ENCODE data around the gene INTS11.

INTS11 gene

DNA sequence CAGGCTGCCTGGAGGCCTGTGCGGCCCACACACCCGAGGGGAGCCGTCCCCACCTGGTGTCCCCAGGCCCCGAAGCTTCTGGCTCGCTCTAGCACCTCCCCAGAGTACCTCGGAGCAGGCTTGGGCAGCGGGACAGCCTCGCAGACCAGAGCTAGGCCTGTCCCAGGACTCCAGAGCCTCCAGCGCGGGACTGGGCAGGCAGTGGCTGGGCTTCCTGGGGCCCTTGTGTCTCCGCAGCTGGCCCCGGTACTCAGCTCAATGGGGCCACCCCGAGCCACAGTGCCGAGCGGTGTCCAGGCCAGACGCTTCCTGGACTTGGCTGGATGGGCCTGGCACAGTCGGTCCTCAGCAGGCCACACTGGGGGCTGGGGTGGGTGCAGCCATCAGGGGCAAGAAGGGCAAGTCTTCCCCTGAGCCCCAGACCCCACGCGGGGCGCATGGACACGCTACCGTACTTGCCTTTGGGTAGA lies 39.3 kb downstream of the INTS11 start:
- no peak for DNase-seq (ENCODE audit: low read depth, low spot score)

DNA sequence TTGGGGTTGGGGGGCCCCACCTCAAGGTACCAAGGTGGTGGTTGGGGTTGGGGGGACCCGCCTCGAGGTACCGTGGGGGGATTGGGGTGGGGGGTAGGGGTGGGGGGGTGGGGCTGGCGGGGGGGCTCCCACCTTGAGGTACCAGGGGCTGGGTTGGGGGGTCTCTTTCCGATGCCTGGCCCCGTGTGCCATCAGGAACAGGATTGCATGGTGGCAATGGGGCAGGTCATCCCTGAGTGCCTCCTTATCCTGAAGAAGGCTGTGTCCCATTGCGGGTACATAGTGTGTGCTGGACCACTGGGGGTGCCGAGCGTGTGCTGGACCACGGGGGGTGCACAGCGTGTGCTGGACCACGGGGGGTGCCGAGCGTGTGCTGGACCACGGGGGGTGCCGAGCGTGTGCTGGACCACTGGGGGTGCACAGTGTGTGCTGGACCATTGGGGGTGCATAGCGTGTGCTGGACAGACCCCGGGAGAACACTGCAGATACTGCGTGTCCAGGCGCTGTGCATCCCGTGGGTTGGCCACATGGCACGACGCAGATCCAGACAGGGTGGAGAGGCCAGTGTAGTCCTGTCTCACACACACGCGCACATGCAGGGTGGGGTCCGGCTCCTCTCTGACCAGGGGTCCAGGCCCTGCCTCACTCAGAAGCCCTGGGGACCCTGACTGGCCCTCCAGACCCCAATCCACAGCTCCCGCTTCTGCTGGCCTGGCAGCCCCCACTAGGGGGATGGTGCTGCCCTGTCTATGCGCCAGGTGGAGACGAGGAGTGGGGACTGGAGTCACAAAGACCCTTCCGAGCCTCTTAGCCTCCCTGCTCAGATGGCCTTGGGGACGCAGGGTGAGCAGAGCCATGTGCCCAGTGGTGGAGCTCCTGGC lies 40.0 kb downstream of the INTS11 start:
- no peak for DNase-seq (ENCODE audit: low read depth, low spot score)

- DNase-seq (ENCODE audit: low read depth, low spot score), result no peak
Measured at GRCh38 chr1:1283821-1284220, 40.6 kb downstream of the INTS11 start.

- no peak for DNase-seq (ENCODE audit: low read depth, low spot score)
Measured at GRCh38 chr1:1282998-1283397, 41.5 kb downstream of the INTS11 start.

- no peak for DNase-seq (ENCODE audit: low read depth, low spot score)
Measured at GRCh38 chr1:1281533-1282321, 42.7 kb downstream of the INTS11 start.

- no peak for DNase-seq (ENCODE audit: low read depth, low spot score)
Measured at GRCh38 chr1:1280782-1281481, 43.5 kb downstream of the INTS11 start.

GRCh38 chr1:1279028-1279427 lies 45.4 kb downstream of the INTS11 start:
- no peak for DNase-seq (ENCODE audit: low read depth, low spot score)

DNA sequence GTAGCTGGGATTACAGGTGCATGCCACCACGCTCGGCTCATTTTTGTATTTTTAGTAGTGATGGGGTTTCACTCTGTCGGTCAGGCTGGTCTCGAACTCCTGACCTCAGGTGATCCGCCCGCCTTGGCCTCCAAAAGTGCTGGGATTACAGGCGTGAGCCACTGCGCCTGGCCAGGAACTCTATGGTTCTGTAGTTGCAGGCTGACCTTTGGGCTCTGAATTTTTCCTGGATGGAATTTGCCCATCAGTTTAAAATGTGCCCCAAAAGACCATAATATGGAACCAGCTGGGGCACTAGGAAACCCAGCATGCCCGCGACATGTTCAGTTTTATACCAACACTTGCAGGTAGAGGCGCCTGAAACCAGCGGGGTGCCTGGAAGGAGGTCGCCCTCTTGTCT lies 45.8 kb downstream of the INTS11 start:
- no peak for DNase-seq (ENCODE audit: low read depth, low spot score)

DNA sequence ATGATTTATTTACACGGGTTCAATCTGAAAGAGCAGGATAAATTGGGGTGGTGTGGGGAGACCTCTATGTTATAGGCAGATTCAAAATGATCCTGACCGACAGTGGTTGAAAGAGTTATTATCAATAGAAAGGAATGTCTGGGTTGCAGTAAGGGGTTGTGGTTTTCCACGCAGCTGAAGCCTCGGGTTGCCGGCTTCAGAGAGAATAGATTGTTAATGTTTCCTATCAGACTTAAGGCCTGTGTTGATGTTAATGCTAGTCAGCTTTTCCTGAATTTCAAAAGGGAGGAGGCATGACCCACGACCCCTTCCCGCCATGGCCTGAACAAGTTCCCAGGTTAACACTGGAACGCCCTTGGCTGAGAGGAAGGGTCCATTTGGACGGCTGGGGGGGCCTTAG lies 48.6 kb downstream of the INTS11 start:
- DNase-seq (ENCODE audit: low read depth, low spot score), result no peak

DNA sequence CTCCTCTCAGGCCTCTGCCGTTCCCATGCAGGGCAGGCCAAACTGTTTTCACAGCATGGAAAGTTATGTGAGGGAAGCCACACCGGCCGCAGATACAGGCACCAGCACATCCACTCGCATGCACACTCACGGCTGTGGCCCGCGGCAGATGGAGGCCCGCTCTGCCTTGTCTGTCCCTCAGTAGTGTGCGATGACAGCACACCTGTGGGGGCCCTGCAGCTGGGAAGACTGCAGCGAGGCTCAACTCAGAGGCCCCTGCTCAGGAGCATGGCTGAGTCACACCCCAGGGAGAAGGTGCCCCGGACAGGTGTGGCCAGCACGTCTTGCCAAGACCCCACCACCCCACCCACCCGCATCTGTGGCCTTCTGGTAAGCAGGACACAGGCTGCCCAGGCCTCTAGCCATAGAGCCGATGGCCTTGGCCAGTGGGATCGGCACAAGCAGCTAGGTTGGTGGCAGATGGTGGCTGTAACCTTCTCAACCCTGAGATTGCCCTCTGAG lies 49.5 kb downstream of the INTS11 start:
- no peak for DNase-seq (ENCODE audit: low read depth, low spot score)

GRCh38 chr1:1274299-1274930 lies 50.0 kb downstream of the INTS11 start:
- no peak for DNase-seq (ENCODE audit: low read depth, low spot score)

GRCh38 chr1:1273512-1274298 lies 50.8 kb downstream of the INTS11 start, which contains the start of gene UBE2J2:
TSS of gene UBE2J2 (minus strand) at chr1:1273854. CDS start at chr1:1267992, 5,862 bp downstream.
- peak; percentile 85 for DNase-seq (ENCODE audit: low read depth, low spot score)

GRCh38 chr1:1273209-1273511 lies 51.3 kb downstream of the INTS11 start:
- DNase-seq (ENCODE audit: low read depth, low spot score), result no peak

GRCh38 chr1:1272341-1273208 lies 51.9 kb downstream of the INTS11 start:
- no peak for DNase-seq (ENCODE audit: low read depth, low spot score)

DNA sequence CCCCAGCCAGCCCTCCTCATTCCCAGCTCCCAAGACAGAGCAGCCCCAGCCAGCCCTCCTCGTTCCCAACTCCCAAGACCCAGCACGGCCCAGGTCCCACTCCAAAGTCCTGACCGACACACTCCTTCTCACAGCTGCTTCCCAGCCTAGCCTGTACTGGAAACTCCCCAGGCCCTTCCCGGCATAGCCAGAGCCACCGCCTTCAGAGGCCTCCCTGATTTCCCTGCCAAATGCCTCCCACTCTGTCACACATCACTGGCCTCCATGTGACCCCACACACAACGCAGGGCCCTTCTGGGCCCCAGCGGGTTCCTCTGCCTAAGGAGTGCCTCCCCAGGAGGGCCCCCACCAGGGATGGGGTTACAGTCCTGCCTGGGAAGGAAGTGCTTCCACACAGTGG lies 53.6 kb downstream of the INTS11 start:
- DNase-seq (ENCODE audit: low read depth, low spot score), result no peak

DNA sequence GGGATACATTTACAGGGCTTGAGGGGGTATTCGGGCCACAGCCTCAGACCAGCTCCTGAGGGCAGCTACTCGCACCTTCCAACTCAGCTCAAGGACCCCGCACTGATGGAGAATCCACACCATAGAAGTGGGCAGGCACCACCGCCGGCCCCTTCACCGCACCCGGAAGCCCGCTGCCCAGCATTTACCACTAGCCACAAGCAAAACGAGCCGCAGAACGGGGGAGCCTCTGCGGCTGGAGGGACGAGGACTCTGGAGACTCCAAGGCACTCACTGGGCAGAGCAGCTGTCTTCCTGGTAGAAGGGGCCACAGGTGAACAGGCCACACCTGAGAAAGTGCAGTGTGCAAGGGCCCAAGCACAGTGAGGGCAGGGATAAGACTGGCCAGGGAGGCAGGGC lies 56.2 kb downstream of the INTS11 start:
- no peak for DNase-seq (ENCODE audit: low read depth, low spot score)

DNA sequence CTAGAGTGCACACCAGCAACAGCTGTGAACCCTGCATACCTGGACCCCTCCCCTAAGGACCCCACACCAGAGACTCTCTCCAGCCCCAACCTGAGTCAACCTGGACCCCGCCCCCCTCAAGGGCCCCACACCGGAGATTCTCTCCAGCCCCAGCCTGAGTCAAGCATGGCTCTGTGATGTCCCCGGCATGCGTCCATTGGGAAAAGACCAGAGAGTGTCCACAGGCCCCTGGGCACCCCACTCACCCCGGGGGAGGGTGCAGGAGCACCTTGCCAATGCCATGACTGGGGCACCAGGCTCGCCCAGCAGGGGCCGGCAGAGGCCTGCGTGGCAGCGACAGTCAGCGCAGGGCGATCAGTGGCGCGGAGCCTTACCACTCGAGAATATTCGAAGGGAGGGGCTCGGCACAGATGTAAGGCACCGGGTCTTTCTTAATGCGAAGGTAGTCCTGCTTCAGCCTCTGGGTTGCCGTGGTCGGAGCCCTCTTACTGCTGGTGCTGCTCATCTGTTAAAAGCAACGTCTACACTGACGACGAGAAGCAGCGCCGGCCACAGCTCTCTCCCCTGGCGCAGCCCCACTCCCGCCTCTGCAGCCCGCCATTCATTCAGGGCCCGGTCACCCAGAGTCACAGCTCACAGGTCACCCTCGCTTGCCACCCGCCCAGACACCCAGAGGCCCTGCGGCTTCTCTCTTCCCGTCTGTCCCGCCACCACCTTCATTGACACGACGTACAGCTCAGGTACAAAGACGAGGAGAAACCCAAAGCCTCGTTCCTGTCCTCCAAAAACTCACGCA lies 56.8 kb downstream of the INTS11 start:
- no peak for DNase-seq (ENCODE audit: low read depth, low spot score)

DNA sequence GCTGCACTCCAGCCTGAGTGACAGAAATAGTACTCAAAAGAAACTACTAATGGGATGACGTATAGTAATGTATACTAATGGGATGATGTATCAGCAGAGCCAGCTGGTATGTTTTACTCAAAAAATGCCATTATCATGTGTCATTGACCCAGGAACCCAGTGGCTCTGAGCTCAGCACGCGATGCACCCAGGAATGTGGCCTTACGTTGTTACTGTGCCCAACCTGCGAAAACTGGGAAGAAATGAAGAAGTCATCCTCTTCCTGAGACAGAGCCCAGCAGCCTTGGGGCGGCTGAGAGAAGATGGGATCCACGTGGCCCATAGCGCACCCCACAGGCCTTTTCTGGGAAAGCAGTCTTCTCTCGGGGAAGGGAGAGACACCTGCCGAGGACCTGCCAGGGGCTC lies 59.6 kb downstream of the INTS11 start:
- no peak for DNase-seq (ENCODE audit: low read depth, low spot score)

- no peak for DNase-seq (ENCODE audit: low read depth, low spot score)
Measured at GRCh38 chr1:1264026-1264425, 60.4 kb downstream of the INTS11 start.
